CD8-positive, alpha-beta memory T cell (primary cell): ENCODE results near the gene IFI27L1. TPM values are rescaled to one million over a fixed set of nuclear protein-coding genes. Genes with fewer than 3 reads are reported as not detected.
A peak's percentile ranks its signal among the peaks of the same experiment; 100 is the strongest.

Experiments used
- CTCF ChIA-PET: fragments of 350-600 bp; sonication (Branson Sonifier 250); formaldehyde crosslinking; loops from one replicate; lab custom pipeline; 2021; ENCODE audit warnings: antibody characterized with exemption; lab: Charles Lee
- POLR2A ChIA-PET: fragments of 350-600 bp; sonication (Branson Sonifier 250); formaldehyde crosslinking; loops from one replicate; lab custom pipeline; 2021; ENCODE audit warnings: antibody characterized with exemption; lab: Charles Lee
- DNase-seq, 5 donors: peaks; one replicate each; pipeline versions ENCODE4 v3.0.0 to v3.0.0-alpha.2; 2020 to 2022; ENCODE audit warnings: mixed read lengths in 1 of 5
- H3K27ac ChIP-seq: one replicate; pipeline ENCODE4 v1.7.0; 2013; ENCODE audit warnings: low read depth, mild to moderate bottlenecking, low read length, moderate library complexity
- H3K27me3 ChIP-seq: 2 replicates; pipeline ENCODE4 v1.7.0; 2013; ENCODE audit warnings: low read length, mild to moderate bottlenecking; ENCODE audit not compliant: insufficient read depth, poor library complexity, severe bottlenecking
- H3K36me3 ChIP-seq: 2 replicates; pipeline ENCODE4 v1.7.0; 2013; ENCODE audit warnings: mild to moderate bottlenecking, low read length, moderate library complexity; ENCODE audit not compliant: insufficient read depth
- H3K4me1 ChIP-seq: 2 replicates; pipeline ENCODE4 v1.7.0; 2013; ENCODE audit warnings: mild to moderate bottlenecking, low read length, moderate library complexity; ENCODE audit not compliant: insufficient read depth
- H3K4me3 ChIP-seq: 2 replicates; pipeline ENCODE4 v1.7.0; 2013; ENCODE audit warnings: mild to moderate bottlenecking, low read length
- H3K9me3 ChIP-seq: 2 replicates; pipeline ENCODE4 v1.7.0; 2013; ENCODE audit warnings: mild to moderate bottlenecking, low read length
- H3K27ac Mint-ChIP-seq, 8 donors: one replicate each; pipeline ENCODE4 v1.8.0; 2020 to 2021; ENCODE audit warnings: mixed read lengths in 8 of 8, mild to moderate bottlenecking in 6 of 8, inconsistent platforms in 3 of 8, moderate library complexity in 3 of 8
- H3K27me3 Mint-ChIP-seq, 2 donors: one replicate each; pipeline ENCODE4 v1.8.0; 2020 to 2021; ENCODE audit warnings: mixed read lengths in 2 of 2, mild to moderate bottlenecking in 1 of 2, moderate library complexity in 1 of 2
- H3K36me3 Mint-ChIP-seq, 3 donors: one replicate each; pipeline ENCODE4 v1.8.0; 2020 to 2021; ENCODE audit warnings: mixed read lengths in 3 of 3, inconsistent platforms in 1 of 3, mild to moderate bottlenecking in 1 of 3
- H3K4me1 Mint-ChIP-seq, 3 donors: one replicate each; pipeline ENCODE4 v1.8.0; 2020 to 2021; ENCODE audit warnings: mixed read lengths in 3 of 3, inconsistent platforms in 1 of 3, mild to moderate bottlenecking in 1 of 3
- H3K4me3 Mint-ChIP-seq, 7 donors: one replicate each; pipeline ENCODE4 v1.8.0; 2020 to 2021; ENCODE audit warnings: mixed read lengths in 7 of 7, mild to moderate bottlenecking in 6 of 7, moderate library complexity in 4 of 7, inconsistent platforms in 2 of 7
- H3K9me3 Mint-ChIP-seq, 5 donors: one replicate each; pipeline ENCODE4 v1.8.0; 2020 to 2022; ENCODE audit warnings: mixed read lengths in 5 of 5, mild to moderate bottlenecking in 3 of 5, moderate library complexity in 2 of 5, inconsistent platforms in 1 of 5
- polyA plus RNA-seq: library from polyadenylated mRNA; unstranded; fragments of 300-500 nt; fragmentation: Illumina TruSeq; gene quantifications from one replicate; pipeline ENCODE4 v1.2.3, GENCODE V29; 2021
- total RNA-seq, 2 experiments: library from RNA; stranded (reverse); gene quantifications; one replicate each; pipeline ENCODE4 v1.2.3, GENCODE V29; 2021

The IFI27L1 gene, protein sequence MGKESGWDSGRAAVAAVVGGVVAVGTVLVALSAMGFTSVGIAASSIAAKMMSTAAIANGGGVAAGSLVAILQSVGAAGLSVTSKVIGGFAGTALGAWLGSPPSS
- total RNA-seq, result 10 to 100 TPM; 15.5 to 18.4 TPM
- polyA plus RNA-seq, result 8.3 TPM

GRCh38 chr14:94080621-94081385 lies at the start of gene IFI27L1, which contains the start of gene DDX24:
Gene IFI27L1, plus strand, starts transcription at chr14:94081310. Its CDS starts 15,628 bp downstream, at chr14:94096938.
Gene DDX24, minus strand, starts transcription at chr14:94081202. Its CDS starts 1,460 bp downstream, at chr14:94079742.
- Histone ChIP-seq H3K4me1 (peaks cover 39% of the 10 kb centered on the region), H3K36me3 (peaks cover 17% of the 10 kb centered on the region), H3K27ac (peak within 1 kb of the TSS; percentile 96), H3K9me3 (no peaks in the 10 kb centered on the region), H3K4me3 (peak within 1 kb of the TSS; percentile 83), H3K27me3 (no peaks in the 10 kb centered on the region)
- POLR2A ChIA-PET, result interaction anchor here (0.6 to 1.1 kb wide), 5 partner anchors 13 to 120 kb away, joined by 3 to 5 read pairs (median 3); no protein-coding TSS in a partner anchor
- CTCF ChIA-PET, result interaction anchor here (0.8 to 3.6 kb wide), 13 partner anchors 16 to 141 kb away, joined by 3 to 14 read pairs (median 4); no protein-coding TSS in a partner anchor
- peak within 1 kb of the TSS; percentile 94 to 100 (median 99) for H3K4me3 Mint-ChIP-seq
- peaks cover 14 to 52% (median 25%) of the 10 kb centered on the region in 3 donors for H3K36me3 Mint-ChIP-seq
- H3K27me3 Mint-ChIP-seq, result peaks cover 0 to 3% of the 10 kb centered on the region in 2 donors
- H3K27ac Mint-ChIP-seq, result peak within 1 kb of the TSS; percentile 98 to 100 (median 99)
- H3K9me3 Mint-ChIP-seq, result peaks cover 0 to 2% (median 0%) of the 10 kb centered on the region in 5 donors
- DNase-seq, result peak; percentile 95 to 98 (median 96)
- H3K4me1 Mint-ChIP-seq, result peaks cover 50 to 61% (median 54%) of the 10 kb centered on the region in 3 donors

DNA sequence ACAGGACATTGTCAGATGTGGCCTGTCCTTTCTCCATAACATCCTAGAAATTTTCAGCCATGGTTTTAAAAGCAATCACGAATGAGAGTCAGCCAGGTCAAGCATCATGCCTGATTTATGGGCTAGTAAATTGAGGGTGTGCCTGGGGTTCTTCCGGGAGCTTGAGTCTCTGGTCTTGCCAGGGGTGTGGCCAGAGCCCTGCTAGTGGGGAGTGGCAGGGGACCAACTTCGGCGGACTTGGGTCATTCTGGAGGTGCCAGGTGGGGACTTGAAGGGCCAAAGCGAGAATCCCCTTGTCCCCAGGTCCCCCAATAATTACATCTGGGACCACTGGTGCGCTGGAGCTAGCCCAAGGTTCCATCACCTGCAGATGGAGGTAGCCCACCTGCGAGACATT lies 49.2 kb upstream of the IFI27L1 start:
- Histone ChIP-seq H3K27me3 (no peaks in the 10 kb centered on the region), H3K9me3 (no peaks in the 10 kb centered on the region), H3K4me3 (no peak overlapping the region), H3K27ac (no peak overlapping the region), H3K4me1 (no peaks in the 10 kb centered on the region), H3K36me3 (no peaks in the 10 kb centered on the region)
- Mint-ChIP-seq H3K9me3 (no peaks in the 10 kb centered on the region), H3K4me1 (peaks cover 15 to 17% (median 15%) of the 10 kb centered on the region in 3 donors), H3K27ac (no peak overlapping the region), H3K4me3 (no peak overlapping the region), H3K36me3 (no peaks in the 10 kb centered on the region), H3K27me3 (no peaks in the 10 kb centered on the region)
- ChIA-PET CTCF (interaction anchor here (1.3 to 1.9 kb wide), 4 partner anchors 8 to 105 kb away, joined by 3 to 6 read pairs (median 4); no protein-coding TSS in a partner anchor), POLR2A (no interaction called here)
- DNase-seq, result no peak

- CTCF ChIA-PET, result interaction anchor here (1.3 to 5.5 kb wide), 9 partner anchors 22 to 145 kb away, joined by 4 to 64 read pairs (median 14); no protein-coding TSS in a partner anchor
- peak overlapping the region in 1 of 8 donors; percentile 80 for H3K27ac Mint-ChIP-seq
Measured at GRCh38 chr14:94034886-94035285, 46.2 kb upstream of the IFI27L1 start.

DNA sequence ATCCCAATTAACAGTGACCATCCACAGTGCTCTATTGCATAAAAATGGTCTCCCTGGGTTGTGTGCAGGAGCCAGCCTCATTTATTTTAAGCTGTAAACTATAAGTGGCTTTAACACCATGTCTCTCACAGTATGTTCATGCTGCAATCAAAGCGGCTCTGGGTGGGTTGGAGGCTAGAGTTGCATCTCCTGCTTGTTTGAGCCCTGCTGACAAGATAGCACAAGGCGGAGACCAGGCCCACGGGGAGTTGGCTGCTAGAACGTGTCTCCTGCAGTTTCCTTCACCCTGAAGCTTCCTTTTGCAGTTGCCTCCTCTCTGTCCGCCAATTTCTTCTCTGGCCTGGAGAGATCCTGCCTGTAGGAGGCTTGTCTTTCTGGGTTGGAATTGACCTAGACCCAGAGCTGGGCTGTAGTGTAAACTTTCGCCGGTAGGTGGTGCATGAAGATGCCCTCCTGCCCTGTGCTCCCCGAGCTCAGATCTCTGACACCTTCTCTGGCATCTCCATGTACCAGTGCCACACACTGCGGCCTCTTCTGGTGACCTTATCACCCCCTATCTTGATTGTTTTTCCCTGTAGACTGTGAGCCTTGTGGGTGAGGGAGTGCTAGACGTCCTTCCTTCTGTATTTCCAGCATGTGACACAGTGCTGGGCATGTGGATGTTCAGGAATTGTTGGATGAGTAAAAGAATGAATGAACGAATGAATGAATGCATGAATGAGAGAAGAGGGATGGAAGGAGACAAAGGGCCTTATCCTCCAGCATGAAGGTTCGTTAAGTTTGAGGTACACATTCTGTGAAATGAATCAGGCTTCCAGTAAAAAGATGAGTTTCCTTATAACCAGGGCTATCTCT lies 44.6 kb upstream of the IFI27L1 start:
- H3K36me3 Mint-ChIP-seq, result no peaks in the 10 kb centered on the region
- DNase-seq, result peak; percentile 60 to 80 (median 63)
- H3K27ac Mint-ChIP-seq, result peak overlapping the region in 2 of 8 donors; percentile 47 to 85
- H3K4me3 ChIP-seq, result no peak overlapping the region
- no peaks in the 10 kb centered on the region for H3K4me1 ChIP-seq
- peaks cover 3 to 7% (median 5%) of the 10 kb centered on the region in 3 donors for H3K4me1 Mint-ChIP-seq
- H3K27me3 Mint-ChIP-seq, result no peaks in the 10 kb centered on the region
- no peaks in the 10 kb centered on the region for H3K36me3 ChIP-seq
- no peaks in the 10 kb centered on the region for H3K27me3 ChIP-seq
- no peak overlapping the region for H3K27ac ChIP-seq
- no peaks in the 10 kb centered on the region for H3K9me3 Mint-ChIP-seq
- no peaks in the 10 kb centered on the region for H3K9me3 ChIP-seq
- no peak overlapping the region for H3K4me3 Mint-ChIP-seq
- POLR2A ChIA-PET, result interaction anchor here (1.4 kb wide), 1 partner anchor 10 kb away, joined by 5 read pairs; the partner anchor contains the start of gene OTUB2
- CTCF ChIA-PET, result interaction anchor here (0.7 to 5.5 kb wide), 37 partner anchors 8 to 450 kb away, joined by 3 to 64 read pairs (median 5); partner anchors contain the start of genes CCDC197, DDX24, IFI27L1 and OTUB2

More at GRCh38 chr14:94034886-94035285, 46.2 kb upstream of the IFI27L1 start:
- Histone ChIP-seq H3K4me1 (no peaks in the 10 kb centered on the region), H3K9me3 (no peaks in the 10 kb centered on the region), H3K36me3 (no peaks in the 10 kb centered on the region), H3K27me3 (no peaks in the 10 kb centered on the region), H3K27ac (no peak overlapping the region), H3K4me3 (no peak overlapping the region)
- Mint-ChIP-seq H3K27me3 (no peaks in the 10 kb centered on the region), H3K36me3 (no peaks in the 10 kb centered on the region), H3K9me3 (no peaks in the 10 kb centered on the region), H3K4me3 (no peak overlapping the region), H3K4me1 (peaks cover 3 to 5% (median 5%) of the 10 kb centered on the region in 3 donors)
- POLR2A ChIA-PET, result interaction anchor here (0.6 to 0.7 kb wide), 2 partner anchors 147 to 816 kb away, joined by 7 to 11 read pairs; no protein-coding TSS in a partner anchor
- no peak for DNase-seq

DNA sequence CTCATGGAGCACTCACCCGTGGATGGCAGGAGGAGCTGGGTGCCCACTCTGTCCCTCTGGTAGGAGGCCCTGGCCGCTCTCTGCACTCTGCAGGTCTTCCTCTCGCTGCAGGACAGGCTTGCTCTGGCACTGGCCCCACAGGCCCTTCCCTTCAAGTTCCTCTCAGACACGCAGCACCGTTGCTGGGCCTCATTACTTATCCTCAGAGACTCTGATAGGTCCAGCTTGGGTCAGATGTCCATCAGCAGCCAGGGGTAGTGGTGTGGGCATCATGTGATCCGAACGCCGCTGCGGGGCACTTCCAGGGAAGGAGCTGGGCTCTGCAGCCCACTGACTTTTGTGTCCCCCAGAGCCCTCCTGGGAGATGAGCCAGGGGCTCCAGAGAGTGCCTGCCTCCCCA lies 43.2 kb upstream of the IFI27L1 start:
- POLR2A ChIA-PET, result no interaction called here
- no peaks in the 10 kb centered on the region for H3K4me1 ChIP-seq
- Mint-ChIP-seq H3K27me3 (no peaks in the 10 kb centered on the region), H3K4me1 (peaks cover 3 to 7% (median 5%) of the 10 kb centered on the region in 3 donors), H3K36me3 (no peaks in the 10 kb centered on the region), H3K27ac (peak overlapping the region in 1 of 8 donors; percentile 74), H3K9me3 (no peaks in the 10 kb centered on the region), H3K4me3 (no peak overlapping the region)
- no peak overlapping the region for H3K27ac ChIP-seq
- DNase-seq, result no peak
- H3K4me3 ChIP-seq, result no peak overlapping the region
- no peaks in the 10 kb centered on the region for H3K36me3 ChIP-seq
- H3K27me3 ChIP-seq, result no peaks in the 10 kb centered on the region
- CTCF ChIA-PET, result interaction anchor here (1.0 to 5.5 kb wide), 3 partner anchors 16 to 143 kb away, joined by 4 to 64 read pairs (median 5); no protein-coding TSS in a partner anchor
- H3K9me3 ChIP-seq, result no peaks in the 10 kb centered on the region

GRCh38 chr14:94038510-94038909 lies 42.6 kb upstream of the IFI27L1 start:
- H3K36me3 Mint-ChIP-seq, result peaks cover 0 to under 1% (median 0%) of the 10 kb centered on the region in 3 donors
- ChIA-PET POLR2A (no interaction called here), CTCF (interaction anchor here (1.2 to 5.5 kb wide), 2 partner anchors 98 to 142 kb away, joined by 5 to 64 read pairs; no protein-coding TSS in a partner anchor)
- Histone ChIP-seq H3K9me3 (no peaks in the 10 kb centered on the region), H3K4me3 (no peak overlapping the region), H3K27ac (no peak overlapping the region), H3K27me3 (no peaks in the 10 kb centered on the region), H3K36me3 (no peaks in the 10 kb centered on the region), H3K4me1 (no peaks in the 10 kb centered on the region)
- H3K9me3 Mint-ChIP-seq, result no peaks in the 10 kb centered on the region
- H3K4me3 Mint-ChIP-seq, result no peak overlapping the region
- no peaks in the 10 kb centered on the region for H3K27me3 Mint-ChIP-seq
- H3K4me1 Mint-ChIP-seq, result peaks cover 3 to 7% (median 5%) of the 10 kb centered on the region in 3 donors
- no peak overlapping the region for H3K27ac Mint-ChIP-seq
- DNase-seq, result no peak
